Kidney tubule cell (primary cell): Measurements from ENCODE around the gene SUPT5H.
A peak's percentile ranks its signal among the peaks of the same experiment; 100 is the strongest.

Experiments used
- DNase-seq: peaks from one replicate; pipeline ENCODE4 v3.0.0-alpha.2; 2018; ENCODE audit warnings: low spot score

SUPT5H gene

GRCh38 chr19:39445196-39446111, at the start of gene SUPT5H:
Gene SUPT5H (plus strand): TSS chr19:39445582. CDS start chr19:39445891, 309 bp downstream.
- DNase-seq, result peak; percentile 99

DNA sequence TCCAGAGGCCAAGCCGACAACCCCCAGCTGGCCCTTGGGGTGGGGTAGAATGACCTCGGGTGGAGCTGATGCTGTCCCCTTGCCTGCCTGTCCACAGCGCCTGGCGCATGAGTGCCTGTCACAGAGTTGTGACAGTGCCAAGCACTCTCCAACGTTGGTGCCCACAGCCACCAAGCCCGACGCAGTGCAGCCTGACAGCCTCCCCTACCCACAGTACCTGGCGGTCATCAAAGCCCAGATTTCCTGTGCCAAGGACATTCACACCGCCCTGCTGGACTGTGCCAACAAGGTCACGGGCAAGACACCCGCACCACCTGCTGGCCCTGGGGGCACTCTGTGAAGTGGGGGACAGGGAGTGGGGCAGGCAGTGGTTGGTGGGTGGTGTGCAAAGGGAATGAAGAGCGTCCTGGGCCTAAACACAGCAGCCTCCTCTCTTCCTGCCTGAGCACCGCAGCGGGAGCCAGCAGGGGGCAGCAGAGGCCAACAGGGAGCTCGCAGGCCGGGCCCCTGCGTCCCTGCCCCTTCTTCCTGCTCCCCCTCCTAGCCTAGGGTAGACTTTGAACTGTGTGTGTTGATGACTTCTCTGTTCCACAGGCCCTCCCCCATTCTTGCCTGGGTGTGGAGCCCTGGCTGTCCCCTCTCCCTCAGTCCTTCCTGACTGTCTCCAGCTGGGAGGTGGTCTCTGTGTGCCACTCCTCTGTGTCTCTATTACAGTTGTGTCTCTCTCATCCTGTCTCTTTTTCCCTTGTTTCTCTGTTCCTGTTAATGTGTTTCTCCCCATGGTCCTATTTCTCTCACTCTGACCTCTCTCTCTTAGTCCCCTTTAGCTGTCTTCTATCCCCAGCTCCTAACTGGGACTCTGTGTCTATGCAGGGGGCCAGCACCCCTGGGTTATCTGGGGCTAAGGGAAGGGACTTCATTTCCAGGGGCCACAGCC, 47.8 kb upstream of the SUPT5H start:
- peak; percentile 85 for DNase-seq

GRCh38 chr19:39398297-39398864, 47.0 kb upstream of the SUPT5H start:
- peak; percentile 61 for DNase-seq

DNA sequence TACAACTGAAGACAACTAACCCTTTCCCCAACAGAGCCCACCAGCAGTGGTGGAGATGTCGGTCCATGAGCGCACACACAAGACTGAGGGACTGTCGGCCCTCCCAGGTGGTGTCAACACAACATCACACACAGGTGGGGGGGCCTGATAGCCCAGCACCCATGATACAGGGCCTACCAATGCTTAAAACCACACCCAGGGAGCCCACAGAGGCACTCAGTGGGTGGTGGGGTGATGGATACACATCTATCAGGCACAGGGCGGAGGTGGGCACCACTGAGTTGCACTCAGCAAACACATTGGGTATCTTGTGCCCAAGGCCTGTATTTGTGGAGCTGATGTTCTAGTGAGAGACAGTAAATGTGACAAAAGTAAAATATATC, 45.7 kb upstream of the SUPT5H start:
- no peak for DNase-seq

GRCh38 chr19:39400061-39400460, 45.3 kb upstream of the SUPT5H start:
- no peak for DNase-seq

- DNase-seq, result no peak
These were observed 44.3 kb upstream of the SUPT5H start for GRCh38 chr19:39401070-39401548.

- peak; percentile 86 for DNase-seq
These were observed 43.6 kb upstream of the SUPT5H start for GRCh38 chr19:39401549-39402345.

- DNase-seq, result peak; percentile 83
These were observed 42.8 kb upstream of the SUPT5H start for GRCh38 chr19:39402346-39403300.

- peak; percentile 96 for DNase-seq
These were observed 41.8 kb upstream of the SUPT5H start for GRCh38 chr19:39403331-39404312.

- DNase-seq, result no peak
These were observed 40.0 kb upstream of the SUPT5H start for GRCh38 chr19:39405261-39405957.

GRCh38 chr19:39405958-39406655, 39.3 kb upstream of the SUPT5H start:
- no peak for DNase-seq

DNA sequence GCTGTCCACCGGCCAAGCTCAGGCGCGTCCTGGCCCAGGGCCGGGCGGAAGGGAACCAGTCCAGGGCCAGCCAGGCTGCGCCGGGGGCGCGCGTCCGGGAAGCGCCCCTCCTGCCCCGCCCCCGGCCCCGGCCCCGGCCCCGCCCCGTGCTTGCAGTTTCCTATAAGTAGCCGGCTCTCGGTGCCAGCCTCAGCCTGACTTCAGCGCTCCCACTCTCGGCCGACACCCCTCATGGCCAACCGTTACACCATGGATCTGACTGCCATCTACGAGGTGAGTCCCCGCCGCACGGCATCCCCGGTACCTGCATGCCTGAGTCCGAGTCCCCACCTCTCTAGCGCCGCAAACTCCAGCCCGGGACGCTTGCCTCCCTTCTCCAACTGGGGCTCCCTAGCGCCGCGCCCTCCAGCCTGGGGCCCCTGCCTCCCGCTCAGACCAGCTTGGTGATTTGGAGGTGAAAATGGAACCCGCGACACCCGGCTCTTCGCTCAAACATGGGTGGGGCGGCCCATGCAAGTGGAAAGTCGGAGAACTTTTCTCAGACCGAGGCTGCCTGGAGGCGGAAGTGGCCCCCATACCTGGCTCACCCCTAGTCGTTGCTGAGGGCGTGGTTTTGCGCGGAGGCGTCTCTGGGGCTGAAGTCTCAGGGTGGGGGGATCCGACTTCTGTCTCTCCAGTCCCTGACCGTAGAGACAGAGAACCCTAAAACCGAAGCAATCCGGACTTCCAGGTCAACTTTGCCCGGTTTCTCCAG, 38.5 kb upstream of the SUPT5H start, which contains the start of gene ZFP36:
Gene ZFP36, plus strand, starts transcription at position 192 of the 754 bp plus-strand sequence. Its CDS starts 58 bp downstream, at position 250.
- peak; percentile 89 for DNase-seq

- no peak for DNase-seq
These were observed 38.0 kb upstream of the SUPT5H start for GRCh38 chr19:39407410-39407659.

- peak; percentile 53 for DNase-seq
These were observed 37.6 kb upstream of the SUPT5H start for GRCh38 chr19:39407660-39408391.

DNA sequence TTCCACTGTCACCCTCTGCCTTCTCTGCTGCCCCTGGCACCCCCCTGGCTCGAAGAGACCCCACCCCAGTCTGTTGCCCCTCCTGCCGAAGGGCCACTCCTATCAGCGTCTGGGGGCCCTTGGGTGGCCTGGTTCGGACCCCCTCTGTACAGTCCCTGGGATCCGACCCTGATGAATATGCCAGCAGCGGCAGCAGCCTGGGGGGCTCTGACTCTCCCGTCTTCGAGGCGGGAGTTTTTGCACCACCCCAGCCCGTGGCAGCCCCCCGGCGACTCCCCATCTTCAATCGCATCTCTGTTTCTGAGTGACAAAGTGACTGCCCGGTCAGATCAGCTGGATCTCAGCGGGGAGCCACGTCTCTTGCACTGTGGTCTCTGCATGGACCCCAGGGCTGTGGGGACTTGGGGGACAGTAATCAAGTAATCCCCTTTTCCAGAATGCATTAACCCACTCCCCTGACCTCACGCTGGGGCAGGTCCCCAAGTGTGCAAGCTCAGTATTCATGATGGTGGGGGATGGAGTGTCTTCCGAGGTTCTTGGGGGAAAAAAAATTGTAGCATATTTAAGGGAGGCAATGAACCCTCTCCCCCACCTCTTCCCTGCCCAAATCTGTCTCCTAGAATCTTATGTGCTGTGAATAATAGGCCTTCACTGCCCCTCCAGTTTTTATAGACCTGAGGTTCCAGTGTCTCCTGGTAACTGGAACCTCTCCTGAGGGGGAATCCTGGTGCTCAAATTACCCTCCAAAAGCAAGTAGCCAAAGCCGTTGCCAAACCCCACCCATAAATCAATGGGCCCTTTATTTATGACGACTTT, 36.8 kb upstream of the SUPT5H start:
- DNase-seq, result no peak
